Measurements from ENCODE around the gene ARHGAP28.
"Not testable (repeated sequence)": the region's sequence is repeated elsewhere in the genome, so short reads cannot be mapped to it uniquely, and the experiment has no call there.

DNA sequence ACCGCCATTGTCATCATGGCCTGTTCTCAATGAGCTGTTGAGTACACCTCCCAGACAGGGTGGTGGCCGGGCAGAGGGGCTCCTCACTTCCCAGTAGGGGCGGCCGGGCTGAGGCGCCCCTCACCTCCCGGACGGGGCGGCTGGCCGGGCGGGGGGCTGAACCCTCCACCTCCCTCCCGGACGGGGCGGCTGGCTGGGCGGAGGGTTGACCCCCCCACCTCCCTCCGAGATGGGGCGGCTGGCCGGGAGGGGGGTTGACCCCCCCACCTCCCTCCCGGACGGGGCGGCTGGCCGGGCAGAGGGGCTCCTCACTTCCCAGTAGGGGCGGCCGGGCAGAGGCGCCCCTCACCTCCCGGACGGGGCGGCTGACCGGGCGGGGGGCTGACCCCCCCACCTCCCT is 97.6 kb downstream of the ARHGAP28 start:
- TF ChIP-seq CTCF, POLR2AphosphoS5 (IDR thresholded peaks at IDR 0.05): not testable (repeated sequence)
